Measurements from ENCODE around the gene ARAP1. TPM values are rescaled to one million over a fixed set of nuclear protein-coding genes. Genes with fewer than 3 reads are reported as not detected.

The ARAP1 gene
- total RNA-seq, 1 donor from 2014 or later: 31.0 TPM

GRCh38 chr11:72722050-72722748 lies 30.0 kb downstream of the ARAP1 start:
- ATAC-seq: peak; percentile 81

- ATAC-seq: peak; percentile 54
Observed at GRCh38 chr11:72721689-72722049, 30.5 kb downstream of the ARAP1 start.

- no peak for ATAC-seq
Observed at GRCh38 chr11:72721276-72721675, 30.9 kb downstream of the ARAP1 start.

GRCh38 chr11:72720784-72721183 lies 31.4 kb downstream of the ARAP1 start:
- ATAC-seq: no peak

- ATAC-seq: no peak
Observed at GRCh38 chr11:72720047-72720446, 32.2 kb downstream of the ARAP1 start.

GRCh38 chr11:72719551-72719950 lies 32.7 kb downstream of the ARAP1 start:
- no peak for ATAC-seq

- ATAC-seq: no peak
Observed at GRCh38 chr11:72719144-72719543, 33.1 kb downstream of the ARAP1 start.

- ATAC-seq: no peak
Observed at GRCh38 chr11:72718101-72718501, 34.1 kb downstream of the ARAP1 start.

GRCh38 chr11:72716788-72717435 lies 35.3 kb downstream of the ARAP1 start:
- ATAC-seq: no peak

GRCh38 chr11:72716290-72716689 lies 35.9 kb downstream of the ARAP1 start:
- ATAC-seq: no peak

GRCh38 chr11:72712841-72713240 lies 39.4 kb downstream of the ARAP1 start:
- ATAC-seq: no peak

GRCh38 chr11:72712168-72712751 lies 39.9 kb downstream of the ARAP1 start:
- peak; percentile 12 for ATAC-seq

GRCh38 chr11:72711141-72711540 lies 41.1 kb downstream of the ARAP1 start:
- ATAC-seq: no peak

GRCh38 chr11:72710278-72710677 lies 41.9 kb downstream of the ARAP1 start:
- no peak for ATAC-seq

- no peak for ATAC-seq
Observed at GRCh38 chr11:72709478-72710238, 42.5 kb downstream of the ARAP1 start.

GRCh38 chr11:72707032-72707431 lies 45.2 kb downstream of the ARAP1 start:
- no peak for ATAC-seq

- no peak for ATAC-seq
Observed at GRCh38 chr11:72706579-72706978, 45.6 kb downstream of the ARAP1 start.

GRCh38 chr11:72705442-72706365 lies 46.5 kb downstream of the ARAP1 start:
- ATAC-seq: no peak

GRCh38 chr11:72704783-72705265 lies 47.4 kb downstream of the ARAP1 start:
- no peak for ATAC-seq

GRCh38 chr11:72704028-72704782 lies 48.0 kb downstream of the ARAP1 start:
- ATAC-seq: no peak
